Liver (tissue), 3 donors: ENCODE results near the gene SMIM9.

Source experiments
- ATF3 ChIP-seq: IDR thresholded peaks from 2 replicates; pipeline ENCODE4 v1.6.1; 2016; ENCODE audit warnings: antibody characterized with exemption
- EGR1 ChIP-seq, 2 donors: IDR thresholded peaks; 2 replicates each; pipeline ENCODE4 v1.6.1; 2016 to 2018; ENCODE audit warnings: antibody characterized with exemption in 2 of 2, low read depth in 2 of 2
- FOXA1 ChIP-seq: IDR thresholded peaks from 2 replicates; pipeline ENCODE4 v1.6.1; 2016; ENCODE audit warnings: antibody characterized with exemption
- GABPA ChIP-seq, 2 donors: IDR thresholded peaks in 1 of 2; conservative IDR thresholded peaks in 1 of 2; 2 replicates each; pipeline ENCODE4 v1.6.1; 2016; ENCODE audit warnings: antibody characterized with exemption in 2 of 2, mild to moderate bottlenecking in 1 of 2, moderate library complexity in 1 of 2
- HNF4A ChIP-seq, 2 donors: conservative IDR thresholded peaks; 2 replicates each; pipeline ENCODE4 v1.6.1; 2016; ENCODE audit warnings: antibody characterized with exemption in 2 of 2, mild to moderate bottlenecking in 2 of 2
- JUND ChIP-seq, 2 donors: IDR thresholded peaks; 2 replicates each; pipeline ENCODE4 v1.6.1; 2016; ENCODE audit warnings: antibody characterized with exemption in 2 of 2
- MAX ChIP-seq: IDR thresholded peaks from 2 replicates; pipeline ENCODE4 v1.6.1; 2016; ENCODE audit warnings: antibody characterized with exemption
- RAD21 ChIP-seq, 2 donors: IDR thresholded peaks; 2 replicates each; pipeline ENCODE4 v1.6.1; 2016; ENCODE audit warnings: antibody characterized with exemption in 2 of 2, mild to moderate bottlenecking in 2 of 2
- RXRA ChIP-seq, 2 donors: IDR thresholded peaks; 2 replicates each; pipeline ENCODE4 v1.6.1; 2017 to 2018; ENCODE audit warnings: antibody characterized with exemption in 2 of 2, mild to moderate bottlenecking in 1 of 2
- TAF1 ChIP-seq: conservative IDR thresholded peaks from 2 replicates; pipeline ENCODE4 v1.6.1; 2016; ENCODE audit warnings: antibody characterized with exemption, mild to moderate bottlenecking
- YY1 ChIP-seq: IDR thresholded peaks from 2 replicates; pipeline ENCODE4 v1.6.1; 2016; ENCODE audit warnings: antibody characterized with exemption, mild to moderate bottlenecking
- TF ChIP-seq, protein P1 (sequence below): fragments of 150-350 bp; IDR thresholded peaks from 2 replicates; pipeline ENCODE4 v1.5.1; 2017; ENCODE audit warnings: improper control_type of control experiment, low read depth, low read length; ENCODE audit not compliant: missing input control
- TF ChIP-seq, protein P2 (sequence below): IDR thresholded peaks from 2 replicates; pipeline ENCODE4 v1.6.1; 2016; ENCODE audit warnings: antibody characterized with exemption, mild to moderate bottlenecking
- donor health status: healthy.
- donor health status: healthy.

DNA sequence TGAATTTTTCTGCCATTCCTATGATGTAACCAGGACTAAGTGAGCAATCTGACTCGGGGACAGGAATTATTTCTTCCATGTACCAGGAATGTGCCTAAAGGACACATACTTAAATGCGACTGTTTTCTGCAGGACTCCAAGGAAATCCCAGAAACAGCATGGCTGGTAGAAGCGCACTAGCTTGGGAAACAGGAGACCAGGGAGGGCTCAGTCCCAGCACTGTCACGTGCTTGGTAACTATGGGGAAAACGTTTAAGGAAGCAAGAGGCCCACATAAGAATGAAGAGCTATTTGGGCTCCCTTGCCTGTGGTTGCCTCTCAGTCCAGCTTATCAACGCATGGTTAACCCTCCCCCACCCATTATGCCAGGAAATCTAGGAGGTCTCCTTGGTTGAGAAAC lies 48.7 kb downstream of the SMIM9 start:
- TF ChIP-seq MAX: no peak
- TF ChIP-seq, protein P1, sequence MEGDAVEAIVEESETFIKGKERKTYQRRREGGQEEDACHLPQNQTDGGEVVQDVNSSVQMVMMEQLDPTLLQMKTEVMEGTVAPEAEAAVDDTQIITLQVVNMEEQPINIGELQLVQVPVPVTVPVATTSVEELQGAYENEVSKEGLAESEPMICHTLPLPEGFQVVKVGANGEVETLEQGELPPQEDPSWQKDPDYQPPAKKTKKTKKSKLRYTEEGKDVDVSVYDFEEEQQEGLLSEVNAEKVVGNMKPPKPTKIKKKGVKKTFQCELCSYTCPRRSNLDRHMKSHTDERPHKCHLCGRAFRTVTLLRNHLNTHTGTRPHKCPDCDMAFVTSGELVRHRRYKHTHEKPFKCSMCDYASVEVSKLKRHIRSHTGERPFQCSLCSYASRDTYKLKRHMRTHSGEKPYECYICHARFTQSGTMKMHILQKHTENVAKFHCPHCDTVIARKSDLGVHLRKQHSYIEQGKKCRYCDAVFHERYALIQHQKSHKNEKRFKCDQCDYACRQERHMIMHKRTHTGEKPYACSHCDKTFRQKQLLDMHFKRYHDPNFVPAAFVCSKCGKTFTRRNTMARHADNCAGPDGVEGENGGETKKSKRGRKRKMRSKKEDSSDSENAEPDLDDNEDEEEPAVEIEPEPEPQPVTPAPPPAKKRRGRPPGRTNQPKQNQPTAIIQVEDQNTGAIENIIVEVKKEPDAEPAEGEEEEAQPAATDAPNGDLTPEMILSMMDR: no peak
- no peak for TF ChIP-seq RAD21 (IDR thresholded peaks at IDR 0.05)
- TF ChIP-seq, protein P2, sequence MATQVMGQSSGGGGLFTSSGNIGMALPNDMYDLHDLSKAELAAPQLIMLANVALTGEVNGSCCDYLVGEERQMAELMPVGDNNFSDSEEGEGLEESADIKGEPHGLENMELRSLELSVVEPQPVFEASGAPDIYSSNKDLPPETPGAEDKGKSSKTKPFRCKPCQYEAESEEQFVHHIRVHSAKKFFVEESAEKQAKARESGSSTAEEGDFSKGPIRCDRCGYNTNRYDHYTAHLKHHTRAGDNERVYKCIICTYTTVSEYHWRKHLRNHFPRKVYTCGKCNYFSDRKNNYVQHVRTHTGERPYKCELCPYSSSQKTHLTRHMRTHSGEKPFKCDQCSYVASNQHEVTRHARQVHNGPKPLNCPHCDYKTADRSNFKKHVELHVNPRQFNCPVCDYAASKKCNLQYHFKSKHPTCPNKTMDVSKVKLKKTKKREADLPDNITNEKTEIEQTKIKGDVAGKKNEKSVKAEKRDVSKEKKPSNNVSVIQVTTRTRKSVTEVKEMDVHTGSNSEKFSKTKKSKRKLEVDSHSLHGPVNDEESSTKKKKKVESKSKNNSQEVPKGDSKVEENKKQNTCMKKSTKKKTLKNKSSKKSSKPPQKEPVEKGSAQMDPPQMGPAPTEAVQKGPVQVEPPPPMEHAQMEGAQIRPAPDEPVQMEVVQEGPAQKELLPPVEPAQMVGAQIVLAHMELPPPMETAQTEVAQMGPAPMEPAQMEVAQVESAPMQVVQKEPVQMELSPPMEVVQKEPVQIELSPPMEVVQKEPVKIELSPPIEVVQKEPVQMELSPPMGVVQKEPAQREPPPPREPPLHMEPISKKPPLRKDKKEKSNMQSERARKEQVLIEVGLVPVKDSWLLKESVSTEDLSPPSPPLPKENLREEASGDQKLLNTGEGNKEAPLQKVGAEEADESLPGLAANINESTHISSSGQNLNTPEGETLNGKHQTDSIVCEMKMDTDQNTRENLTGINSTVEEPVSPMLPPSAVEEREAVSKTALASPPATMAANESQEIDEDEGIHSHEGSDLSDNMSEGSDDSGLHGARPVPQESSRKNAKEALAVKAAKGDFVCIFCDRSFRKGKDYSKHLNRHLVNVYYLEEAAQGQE: no peak
- TF ChIP-seq ATF3: no peak
- no peak for TF ChIP-seq TAF1
- TF ChIP-seq JUND (IDR thresholded peaks at IDR 0.05): no peak
- no peak for TF ChIP-seq RXRA (IDR thresholded peaks at IDR 0.05)
- TF ChIP-seq GABPA (IDR thresholded peaks at IDR 0.05 in 1 of 2, conservative IDR thresholded peaks at IDR 0.05 in 1 of 2): no peak
- no peak for TF ChIP-seq YY1
- TF ChIP-seq FOXA1: no peak
- no peak for TF ChIP-seq HNF4A (conservative IDR thresholded peaks at IDR 0.05)
- TF ChIP-seq EGR1 (IDR thresholded peaks at IDR 0.05; ENCODE audit: low read depth in 2 of 2): no peak
